CD4-positive, alpha-beta T cell (primary cell): Measurements from ENCODE around the gene GLI2. TPM values are rescaled to one million over a fixed set of nuclear protein-coding genes. Genes with fewer than 3 reads are reported as not detected.

Experiments used
- ATAC-seq: fragments of 200-7000 bp; cut with Tn5 transposase; one replicate; pipeline ENCODE4 v1.10.0; 2022; ENCODE audit warnings: mild to moderate bottlenecking; ENCODE audit not compliant: poor library complexity
- CTCF ChIA-PET: fragments of 350-600 bp; sonication (Branson Sonifier 250); formaldehyde crosslinking; loops from one replicate; lab custom pipeline; 2021; ENCODE audit warnings: antibody characterized with exemption, inconsistent platforms; lab: Charles Lee
- POLR2A ChIA-PET: fragments of 350-600 bp; sonication (Branson Sonifier 250); formaldehyde crosslinking; loops from one replicate; lab custom pipeline; 2021; ENCODE audit warnings: antibody characterized with exemption, inconsistent platforms; lab: Charles Lee
- DNase-seq, 14 experiments: peaks; one replicate each; pipeline ENCODE4 v3.0.0-alpha.2; 2013 to 2020; ENCODE audit warnings: mixed read lengths in 2 of 14
- H3K27ac ChIP-seq, 2 donors: one replicate each; pipeline versions ENCODE4 v1.5.1 to v1.7.0; 2013; ENCODE audit warnings: low read length in 2 of 2, low read depth in 1 of 2, mild to moderate bottlenecking in 1 of 2
- H3K27me3 ChIP-seq, 2 experiments: 1 replicate in 1 of 2; 2 replicates in 1 of 2; pipeline versions ENCODE4 v1.6.1 to v1.7.0; 2013; ENCODE audit warnings: low read length in 2 of 2, control low read depth in 1 of 2, mild to moderate bottlenecking in 1 of 2, moderate library complexity in 1 of 2; ENCODE audit not compliant: insufficient read depth in 2 of 2, control insufficient read depth in 1 of 2
- H3K36me3 ChIP-seq: one replicate; pipeline ENCODE4 v1.6.1; 2013; ENCODE audit warnings: low read length, control low read depth; ENCODE audit not compliant: insufficient read depth
- H3K4me1 ChIP-seq: one replicate; pipeline ENCODE4 v1.6.1; 2013; ENCODE audit warnings: low read length, control low read depth; ENCODE audit not compliant: insufficient read depth
- H3K4me3 ChIP-seq: one replicate; pipeline ENCODE4 v1.5.1; 2013; ENCODE audit warnings: mild to moderate bottlenecking, low read length, moderate library complexity
- H3K9me3 ChIP-seq, 2 experiments: 1 replicate in 1 of 2; 2 replicates in 1 of 2; pipeline versions ENCODE4 v1.6.1 to v1.7.0; 2013; ENCODE audit warnings: low read length in 2 of 2, mild to moderate bottlenecking in 2 of 2, control low read depth in 1 of 2, moderate library complexity in 1 of 2; ENCODE audit not compliant: control insufficient read depth in 1 of 2, insufficient read depth in 1 of 2
- H3K27ac Mint-ChIP-seq: one replicate; pipeline ENCODE4 v1.8.0; 2020; ENCODE audit warnings: mixed read lengths
- H3K27me3 Mint-ChIP-seq: one replicate; pipeline ENCODE4 v1.8.0; 2021; ENCODE audit warnings: mixed read lengths
- H3K36me3 Mint-ChIP-seq: one replicate; pipeline ENCODE4 v1.8.0; 2021; ENCODE audit warnings: low read depth, mixed read lengths
- H3K4me1 Mint-ChIP-seq: one replicate; pipeline ENCODE4 v1.8.0; 2021; ENCODE audit warnings: low read depth, mixed read lengths
- H3K4me3 Mint-ChIP-seq: one replicate; pipeline ENCODE4 v1.8.0; 2020; ENCODE audit warnings: mild to moderate bottlenecking, mixed read lengths
- H3K9me3 Mint-ChIP-seq: one replicate; pipeline ENCODE4 v1.8.0; 2020; ENCODE audit warnings: mixed read lengths
- CTCF ChIP-seq: fragments of 200-600 bp; IDR thresholded peaks from one replicate; pipeline ENCODE4 v1.8.0; 2022; ENCODE audit warnings: antibody characterized with exemption, mild to moderate bottlenecking
- intact Hi-C, 2 experiments: fragments of 100-400 bp; cut with DNase I in 1 of 2; cut with micrococcal nuclease in 1 of 2; formaldehyde crosslinking; loops; one replicate each; pipeline versions ENCODE4 v1.15.1 to v1.9.0; 2023 to 2025; cut with DNase I, micrococcal nuclease
- total RNA-seq, 174 experiments: library from RNA in 2 of 174; stranded (reverse) in 2 of 174; gene quantifications; one replicate each; pipeline ENCODE4 v1.2.3 and lab custom pipeline; 2021 to 2026

Gene GLI2
- total RNA-seq, 2 experiments from 2014 or later, result not detected

- peaks cover 17% of the 10 kb centered on the region for H3K27me3 Mint-ChIP-seq
- H3K9me3 ChIP-seq, result peaks cover 0 to 5% of the 10 kb centered on the region in 2 experiments
- H3K4me1 ChIP-seq, result no peaks in the 10 kb centered on the region
- H3K36me3 ChIP-seq, result no peaks in the 10 kb centered on the region
- H3K27ac Mint-ChIP-seq, result no peak overlapping the region
- no peak overlapping the region for H3K27ac ChIP-seq
- intact Hi-C loops, result loop anchor here in 1 of 2 experiments (5.0 kb wide), 1 partner anchor 1653 kb away; no protein-coding TSS in a partner anchor
- no peak for TF ChIP-seq CTCF
- no peak overlapping the region for H3K4me3 ChIP-seq
- ChIA-PET POLR2A (no interaction called here), CTCF (no interaction called here)
- no peaks in the 10 kb centered on the region for H3K4me1 Mint-ChIP-seq
- no peak for DNase-seq
- no peaks in the 10 kb centered on the region for H3K27me3 ChIP-seq
- ATAC-seq, result no peak
- no peaks in the 10 kb centered on the region for H3K36me3 Mint-ChIP-seq
- no peaks in the 10 kb centered on the region for H3K9me3 Mint-ChIP-seq
- no peak overlapping the region for H3K4me3 Mint-ChIP-seq
Observed at GRCh38 chr2:120763931-120764330, 28.3 kb downstream of the GLI2 start.

- no peak overlapping the region for H3K27ac Mint-ChIP-seq
- Histone ChIP-seq H3K4me3 (no peak overlapping the region), H3K27ac (no peak overlapping the region), H3K36me3 (no peaks in the 10 kb centered on the region), H3K9me3 (peaks cover 0 to 5% of the 10 kb centered on the region in 2 experiments), H3K27me3 (no peaks in the 10 kb centered on the region), H3K4me1 (no peaks in the 10 kb centered on the region)
- no peaks in the 10 kb centered on the region for H3K9me3 Mint-ChIP-seq
- ChIA-PET CTCF (no interaction called here), POLR2A (no interaction called here)
- no peaks in the 10 kb centered on the region for H3K36me3 Mint-ChIP-seq
- DNase-seq, result no peak
- no peak for TF ChIP-seq CTCF
- H3K4me3 Mint-ChIP-seq, result no peak overlapping the region
- intact Hi-C loops, result loop anchor here in 1 of 2 experiments (5.0 kb wide), 1 partner anchor 1653 kb away; no protein-coding TSS in a partner anchor
- H3K4me1 Mint-ChIP-seq, result no peaks in the 10 kb centered on the region
- H3K27me3 Mint-ChIP-seq, result peaks cover 13% of the 10 kb centered on the region
- no peak for ATAC-seq
Observed at GRCh38 chr2:120764492-120764891, 28.8 kb downstream of the GLI2 start.

- Histone ChIP-seq H3K36me3 (no peaks in the 10 kb centered on the region), H3K27me3 (no peaks in the 10 kb centered on the region), H3K4me3 (no peak overlapping the region), H3K27ac (no peak overlapping the region), H3K9me3 (peaks cover 0 to 5% of the 10 kb centered on the region in 2 experiments), H3K4me1 (no peaks in the 10 kb centered on the region)
- no peak for TF ChIP-seq CTCF
- DNase-seq (no peak), ATAC-seq (no peak)
- no peaks in the 10 kb centered on the region for H3K9me3 Mint-ChIP-seq
- H3K4me1 Mint-ChIP-seq, result no peaks in the 10 kb centered on the region
- POLR2A ChIA-PET, result no interaction called here
- H3K36me3 Mint-ChIP-seq, result no peaks in the 10 kb centered on the region
- H3K27ac Mint-ChIP-seq, result no peak overlapping the region
- intact Hi-C loops, result loop anchor here in 1 of 2 experiments (5.0 kb wide), 1 partner anchor 1652 kb away; no protein-coding TSS in a partner anchor
- H3K27me3 Mint-ChIP-seq, result peaks cover 13% of the 10 kb centered on the region
- CTCF ChIA-PET, result no interaction called here
- no peak overlapping the region for H3K4me3 Mint-ChIP-seq
Observed at GRCh38 chr2:120764991-120765677, 29.5 kb downstream of the GLI2 start.
